ENCODE measurements around the gene BUD13.

BUD13 gene

GRCh38 chr11:116750070-116750718, 22.6 kb downstream of the BUD13 start:
- TF ChIP-seq CTCF (conservative IDR thresholded peaks at IDR 0.05; ENCODE audit: low read length), result no peak
- DNase-seq (ENCODE audit: low read depth), result no peak
- no peak overlapping the region for H3K4me3 ChIP-seq (ENCODE audit: low read length)

- no peak for TF ChIP-seq CTCF (conservative IDR thresholded peaks at IDR 0.05; ENCODE audit: low read length)
- no peak for DNase-seq (ENCODE audit: low read depth)
- no peak overlapping the region for H3K4me3 ChIP-seq (ENCODE audit: low read length)
Measured at GRCh38 chr11:116742104-116742503, 30.7 kb downstream of the BUD13 start.

- TF ChIP-seq CTCF (conservative IDR thresholded peaks at IDR 0.05; ENCODE audit: low read length), result no peak
- no peak for DNase-seq (ENCODE audit: low read depth)
- no peak overlapping the region for H3K4me3 ChIP-seq (ENCODE audit: low read length)
Measured at GRCh38 chr11:116740741-116741140, 32.0 kb downstream of the BUD13 start.

GRCh38 chr11:116738975-116739374, 33.8 kb downstream of the BUD13 start:
- no peak for TF ChIP-seq CTCF (conservative IDR thresholded peaks at IDR 0.05; ENCODE audit: low read length)
- H3K4me3 ChIP-seq (ENCODE audit: low read length), result no peak overlapping the region
- no peak for DNase-seq (ENCODE audit: low read depth)

- no peak overlapping the region for H3K4me3 ChIP-seq (ENCODE audit: low read length)
- TF ChIP-seq CTCF (conservative IDR thresholded peaks at IDR 0.05; ENCODE audit: low read length), result no peak
- no peak for DNase-seq (ENCODE audit: low read depth)
Measured at GRCh38 chr11:116736763-116737162, 36.0 kb downstream of the BUD13 start.

GRCh38 chr11:116733969-116734508, 38.7 kb downstream of the BUD13 start:
- no peak for DNase-seq (ENCODE audit: low read depth)
- TF ChIP-seq CTCF (conservative IDR thresholded peaks at IDR 0.05; ENCODE audit: low read length), result no peak

GRCh38 chr11:116733043-116733755, 39.6 kb downstream of the BUD13 start:
- no peak for DNase-seq (ENCODE audit: low read depth)
- no peak overlapping the region for H3K4me3 ChIP-seq (ENCODE audit: low read length)
- no peak for TF ChIP-seq CTCF (conservative IDR thresholded peaks at IDR 0.05; ENCODE audit: low read length)

More at GRCh38 chr11:116733969-116734508, 38.7 kb downstream of the BUD13 start:
- H3K4me3 ChIP-seq (ENCODE audit: low read length), result no peak overlapping the region
